HUDEP-2 (cell line): Measurements from ENCODE around the gene SIRT7.

Source experiments
- DNase-seq, 76 experiments: peaks; one replicate each; lab custom pipeline; 2025; ENCODE audit not compliant: unreplicated experiment in 76 of 76; lab: John Stamatoyannopoulos, UW

Gene SIRT7

GRCh38 chr17:81907219-81908145 is 10.5 kb downstream of the SIRT7 start:
- DNase-seq: no peak

GRCh38 chr17:81906476-81907218 is 11.3 kb downstream of the SIRT7 start:
- DNase-seq: peak in 12 of 76 experiments; percentile 10 to 27 (median 16)

GRCh38 chr17:81905993-81906392 is 12.0 kb downstream of the SIRT7 start:
- DNase-seq: no peak

GRCh38 chr17:81905424-81905875 is 12.5 kb downstream of the SIRT7 start:
- DNase-seq: no peak

- DNase-seq: no peak
Observed at GRCh38 chr17:81904600-81905423, 13.2 kb downstream of the SIRT7 start.

DNA sequence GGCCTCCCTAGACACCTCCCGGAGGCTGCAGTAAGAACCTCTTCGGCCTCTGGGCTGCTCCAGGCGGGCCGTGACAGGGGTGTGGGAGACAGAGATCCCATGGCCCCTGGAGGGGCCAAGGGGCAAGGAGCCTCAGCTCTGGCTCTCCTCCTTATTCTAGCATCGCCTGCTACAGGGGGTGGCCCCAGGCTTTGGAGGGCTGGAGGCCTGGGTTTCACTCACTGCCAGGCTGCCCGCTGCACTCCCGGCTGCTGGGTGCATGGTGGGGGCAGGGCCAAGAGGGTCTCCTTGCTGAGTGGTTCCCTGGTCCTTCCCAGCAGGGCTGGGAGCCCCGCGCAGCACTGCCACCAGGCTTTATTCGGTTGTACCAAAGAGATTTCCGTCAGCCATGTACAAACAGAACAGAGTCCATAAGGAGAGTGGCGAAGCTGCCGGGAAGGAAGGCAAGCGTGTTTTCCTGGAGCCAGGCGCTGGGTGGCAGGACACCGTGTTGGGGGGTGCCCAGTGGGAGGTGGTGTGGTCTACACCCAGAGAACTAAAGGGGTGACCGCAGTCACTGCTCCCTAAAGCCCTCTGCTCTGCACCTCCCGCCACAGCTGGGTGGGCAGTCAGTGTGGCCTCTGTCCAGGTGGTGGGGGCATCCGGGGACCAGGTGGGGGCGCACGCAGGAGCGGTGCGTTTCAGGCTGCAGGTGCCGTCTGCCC is 13.9 kb downstream of the SIRT7 start:
- DNase-seq: no peak

GRCh38 chr17:81903415-81903831 is 14.6 kb downstream of the SIRT7 start:
- no peak for DNase-seq

DNA sequence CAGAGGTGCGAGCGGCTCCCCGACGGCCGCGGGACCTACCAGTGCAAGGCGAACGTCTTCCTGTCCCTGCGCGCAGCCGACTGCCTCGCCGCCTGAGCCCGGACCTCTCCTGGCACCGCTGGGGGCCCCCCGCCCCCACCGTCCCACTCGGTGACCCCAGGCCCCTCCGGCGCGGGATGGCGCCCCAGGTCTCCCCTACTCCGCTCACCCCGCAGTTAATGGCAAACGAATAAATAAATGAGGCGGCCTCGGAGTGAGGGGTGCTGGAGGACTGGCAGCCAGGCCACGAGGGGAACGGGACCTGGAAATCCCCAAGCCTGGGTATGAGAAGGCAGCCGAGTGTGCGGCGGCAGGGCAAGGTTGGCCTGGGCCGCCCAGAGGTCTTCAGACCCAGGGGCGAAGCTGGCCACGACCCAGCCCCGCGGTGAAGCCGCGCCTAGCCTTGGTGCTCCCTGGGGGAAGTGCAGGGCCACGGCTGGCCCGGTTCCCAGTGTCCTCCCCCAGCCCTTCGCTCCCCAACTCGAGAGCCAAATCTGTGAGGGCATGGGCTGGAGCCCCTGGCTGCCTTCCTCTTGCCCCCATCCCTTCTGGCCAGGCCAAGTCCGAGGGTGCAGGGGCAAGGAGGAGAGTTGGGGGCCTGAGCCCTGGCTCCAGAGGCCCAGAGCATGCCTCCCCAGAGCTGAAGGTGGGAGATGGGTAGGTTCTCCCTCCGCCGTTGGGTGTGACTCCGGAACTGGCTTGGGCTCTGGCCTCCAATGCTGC is 15.1 kb downstream of the SIRT7 start:
- peak in 2 of 76 experiments; percentile 9 to 43 for DNase-seq

GRCh38 chr17:81902023-81902652 is 15.8 kb downstream of the SIRT7 start, which contains the start of gene NPB:
Gene NPB, plus strand, starts transcription at chr17:81902238. Its CDS starts 40 bp downstream, at chr17:81902278.
- peak in 45 of 76 experiments; percentile 8 to 75 (median 44) for DNase-seq

GRCh38 chr17:81901167-81902022 is 16.6 kb downstream of the SIRT7 start:
- DNase-seq: peak in 4 of 76 experiments; percentile 6 to 44 (median 22)

- no peak for DNase-seq
Observed at GRCh38 chr17:81900181-81900820, 17.7 kb downstream of the SIRT7 start.

GRCh38 chr17:81899514-81900166 is 18.3 kb downstream of the SIRT7 start:
- DNase-seq: no peak

- no peak for DNase-seq
Observed at GRCh38 chr17:81898885-81899284, 19.1 kb downstream of the SIRT7 start.

GRCh38 chr17:81898029-81898866 is 19.7 kb downstream of the SIRT7 start:
- no peak for DNase-seq

DNA sequence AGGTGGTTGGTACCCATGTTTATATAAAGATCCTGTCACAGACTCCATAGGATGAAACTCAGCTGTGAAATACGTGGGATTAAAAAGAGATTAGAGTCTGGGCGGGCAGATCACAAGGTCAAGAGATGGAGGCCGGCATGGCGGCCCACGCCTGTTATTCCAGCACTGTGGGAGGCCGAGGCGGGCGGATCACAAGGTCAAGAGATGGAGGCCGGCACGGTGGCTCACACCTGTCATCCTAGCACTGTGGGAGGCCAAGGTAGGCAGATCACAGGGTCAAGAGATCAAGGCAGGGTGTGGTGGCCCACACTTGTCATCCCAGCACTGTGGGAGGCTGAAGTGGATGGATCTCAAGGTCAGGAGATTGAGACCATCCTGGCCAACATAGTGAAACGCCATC is 22.6 kb downstream of the SIRT7 start:
- DNase-seq: no peak

GRCh38 chr17:81891303-81891552 is 26.7 kb downstream of the SIRT7 start:
- no peak for DNase-seq
